Stimulated activated CD8-positive, alpha-beta memory T cell treated with anti-CD3 and anti-CD28 coated beads, Interleukin-7, amount 100 ng/mL, for 24 hours (primary cell): ENCODE measurements around the gene COPS3.
"Not testable (repeated sequence)": the region's sequence is repeated elsewhere in the genome, so short reads cannot be mapped to it uniquely, and the experiment has no call there.

ENCODE experiments used
- DNase-seq: peaks from one replicate; pipeline ENCODE4 v3.0.0-alpha.2; 2020; ENCODE audit warnings: low read depth

Gene COPS3

GRCh38 chr17:17301659-17302058 lies 20.6 kb upstream of the COPS3 start:
- DNase-seq, result not testable (repeated sequence)

- no peak for DNase-seq
Observed at GRCh38 chr17:17300624-17301568, 19.9 kb upstream of the COPS3 start.

GRCh38 chr17:17298108-17298507 lies 17.1 kb upstream of the COPS3 start:
- no peak for DNase-seq

- no peak for DNase-seq
Observed at GRCh38 chr17:17297217-17297616, 16.2 kb upstream of the COPS3 start.

- no peak for DNase-seq
Observed at GRCh38 chr17:17295141-17295540, 14.1 kb upstream of the COPS3 start.

GRCh38 chr17:17289701-17290100 lies 8.7 kb upstream of the COPS3 start:
- no peak for DNase-seq

GRCh38 chr17:17289086-17289485 lies 8.0 kb upstream of the COPS3 start:
- no peak for DNase-seq

- DNase-seq, result no peak
Observed at GRCh38 chr17:17285951-17286350, 4.9 kb upstream of the COPS3 start.

- DNase-seq, result no peak
Observed at GRCh38 chr17:17279316-17279715, 1.7 kb downstream of the COPS3 start.

- DNase-seq, result not testable (repeated sequence)
Observed at GRCh38 chr17:17277431-17277830, 3.6 kb downstream of the COPS3 start.

- DNase-seq, result no peak
Observed at GRCh38 chr17:17275971-17276370, 5.1 kb downstream of the COPS3 start.

- DNase-seq, result no peak
Observed at GRCh38 chr17:17269926-17270773, 10.9 kb downstream of the COPS3 start.

GRCh38 chr17:17264430-17264829 lies 16.6 kb downstream of the COPS3 start:
- no peak for DNase-seq

- no peak for DNase-seq
Observed at GRCh38 chr17:17258998-17259397, 22.0 kb downstream of the COPS3 start.

GRCh38 chr17:17258011-17258410 lies 23.0 kb downstream of the COPS3 start:
- DNase-seq, result no peak

GRCh38 chr17:17256316-17256715 lies 24.7 kb downstream of the COPS3 start:
- no peak for DNase-seq

GRCh38 chr17:17255689-17256088 lies 25.4 kb downstream of the COPS3 start:
- DNase-seq, result not testable (repeated sequence)

GRCh38 chr17:17254036-17254435 lies 27.0 kb downstream of the COPS3 start:
- no peak for DNase-seq

GRCh38 chr17:17253406-17253805 lies 27.6 kb downstream of the COPS3 start:
- no peak for DNase-seq

- DNase-seq, result no peak
Observed at GRCh38 chr17:17252149-17252661, 28.8 kb downstream of the COPS3 start.

- DNase-seq, result no peak
Observed at GRCh38 chr17:17246879-17247278, 34.2 kb downstream of the COPS3 start.

- no peak for DNase-seq
Observed at GRCh38 chr17:17243163-17243562, 37.9 kb downstream of the COPS3 start.

- no peak for DNase-seq
Observed at GRCh38 chr17:17242246-17242645, 38.8 kb downstream of the COPS3 start.
